Naive B cell (primary cell): ENCODE results near the gene DDX17. TPM values are rescaled to one million over a fixed set of nuclear protein-coding genes. Genes with fewer than 3 reads are reported as not detected.
A peak's percentile ranks its signal among the peaks of the same experiment; 100 is the strongest.

Source experiments
- ATAC-seq, 2 donors: fragments of 150-1000 bp; cut with Tn5 transposase; 2 replicates each; pipeline ENCODE4 v1.10.0; 2021; ENCODE audit warnings: low read depth in 2 of 2, mild to moderate bottlenecking in 2 of 2, moderate library complexity in 2 of 2
- DNase-seq: peaks from one replicate; pipeline ENCODE4 v3.0.0; 2022
- H3K27ac Mint-ChIP-seq, 6 donors: one replicate each; pipeline ENCODE4 v1.8.0; 2020 to 2022; ENCODE audit warnings: mild to moderate bottlenecking in 6 of 6, mixed read lengths in 6 of 6, moderate library complexity in 5 of 6, inconsistent platforms in 2 of 6
- H3K27me3 Mint-ChIP-seq, 3 donors: one replicate each; pipeline ENCODE4 v1.8.0; 2021 to 2022; ENCODE audit warnings: mixed read lengths in 3 of 3, mild to moderate bottlenecking in 1 of 3
- H3K36me3 Mint-ChIP-seq, 2 donors: one replicate each; pipeline ENCODE4 v1.8.0; 2020 to 2022; ENCODE audit warnings: mixed read lengths in 2 of 2, inconsistent platforms in 1 of 2, mild to moderate bottlenecking in 1 of 2
- H3K4me1 Mint-ChIP-seq, 3 donors: one replicate each; pipeline ENCODE4 v1.8.0; 2020 to 2022; ENCODE audit warnings: mixed read lengths in 3 of 3, inconsistent platforms in 1 of 3, mild to moderate bottlenecking in 1 of 3, moderate library complexity in 1 of 3
- H3K4me3 Mint-ChIP-seq, 8 donors: one replicate each; pipeline ENCODE4 v1.8.0; 2020 to 2022; ENCODE audit warnings: mild to moderate bottlenecking in 8 of 8, mixed read lengths in 8 of 8, moderate library complexity in 8 of 8, inconsistent platforms in 2 of 8
- H3K9me3 Mint-ChIP-seq, 7 donors: one replicate each; pipeline ENCODE4 v1.8.0; 2020 to 2022; ENCODE audit warnings: mixed read lengths in 7 of 7, mild to moderate bottlenecking in 5 of 7, inconsistent platforms in 2 of 7, moderate library complexity in 1 of 7
- polyA plus RNA-seq, 6 donors: library from polyadenylated mRNA; unstranded; fragments of 300-500 nt; fragmentation: Illumina TruSeq; gene quantifications; one replicate each; pipeline ENCODE4 v1.2.3, GENCODE V29; 2021; ENCODE audit warnings: low read depth in 6 of 6

DDX17 gene
- polyA plus RNA-seq, 6 donors from 2014 or later, result 10.3 to 68.0 (median 42.2) TPM

DNA sequence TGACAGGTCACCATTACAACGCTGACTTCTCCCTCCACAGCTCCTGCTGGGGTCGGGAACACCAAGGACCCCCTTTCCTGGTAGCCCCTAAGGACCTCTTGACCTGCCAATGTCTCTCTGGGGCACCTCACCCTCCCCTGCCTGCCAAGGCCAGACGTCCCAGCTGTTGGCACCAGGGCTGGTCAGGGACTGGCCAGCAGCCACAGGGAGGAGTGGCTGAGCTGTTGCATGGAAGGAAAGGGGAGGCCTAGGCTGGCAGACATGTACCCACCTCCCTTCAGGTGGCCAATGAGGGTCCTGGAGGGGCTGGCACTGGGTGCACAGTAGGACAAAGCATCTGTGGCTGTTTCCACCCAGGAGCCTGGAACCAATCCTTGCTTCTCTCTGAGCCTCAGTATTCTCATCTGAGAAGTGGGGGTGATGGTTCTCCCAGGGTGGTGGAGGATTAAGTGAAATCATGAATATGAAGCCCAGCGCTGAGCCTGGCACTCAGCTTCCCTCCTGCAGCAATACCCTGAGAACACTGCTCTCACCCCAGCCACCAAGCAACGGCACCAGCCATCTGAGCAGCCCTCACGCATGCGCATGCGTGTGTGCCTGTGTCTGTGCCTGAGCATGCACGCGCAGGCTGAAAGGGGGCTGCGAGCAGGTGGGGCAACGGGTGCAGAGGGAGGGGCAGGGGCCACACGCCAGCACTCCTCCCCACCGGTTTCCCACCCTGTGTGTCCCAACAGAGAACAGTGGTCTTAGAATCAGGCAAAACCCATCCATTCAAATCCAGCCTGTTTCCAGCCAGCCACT is 57.0 kb downstream of the DDX17 start:
- peaks cover 37 to 91% (median 59%) of the 10 kb centered on the region in 3 donors for H3K27me3 Mint-ChIP-seq
- peaks cover 0 to 6% of the 10 kb centered on the region in 2 donors for H3K36me3 Mint-ChIP-seq
- no peak overlapping the region for H3K4me3 Mint-ChIP-seq
- ATAC-seq (no peak), DNase-seq (no peak)
- H3K27ac Mint-ChIP-seq, result no peak overlapping the region
- peaks cover 0 to 2% (median 0%) of the 10 kb centered on the region in 7 donors for H3K9me3 Mint-ChIP-seq
- peaks cover 4% of the 10 kb centered on the region in 3 donors for H3K4me1 Mint-ChIP-seq

DNA sequence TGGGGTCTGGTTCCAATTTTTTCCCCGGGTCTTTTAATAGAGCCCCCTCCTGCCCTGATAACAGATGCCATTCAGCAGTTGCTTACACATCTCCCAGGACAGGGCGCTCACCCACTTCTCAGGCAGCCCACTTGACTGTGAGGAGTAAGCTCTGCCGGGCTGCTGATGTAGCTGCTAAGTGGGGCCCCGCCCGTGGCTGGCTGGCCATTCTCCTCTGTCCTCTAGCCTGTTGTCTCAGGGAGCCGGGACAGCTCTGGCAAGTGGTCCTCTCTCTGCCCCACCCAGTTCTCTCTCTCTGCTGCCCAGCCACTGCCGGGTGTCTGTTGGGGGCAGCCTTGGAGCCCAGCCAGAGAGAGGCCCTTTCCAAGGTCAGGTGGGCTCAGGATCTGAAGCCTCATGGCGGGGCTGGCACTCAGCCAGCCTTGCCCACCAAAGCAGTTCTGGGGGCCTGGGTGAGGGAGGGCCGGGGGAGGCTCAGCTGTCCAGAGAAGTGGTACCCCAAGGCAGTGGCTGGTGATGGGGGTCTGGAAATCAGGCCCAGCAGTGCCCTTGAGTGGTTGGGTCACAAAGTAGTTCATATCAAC is 60.0 kb downstream of the DDX17 start:
- H3K4me3 Mint-ChIP-seq, result no peak overlapping the region
- DNase-seq (no peak), ATAC-seq (no peak)
- H3K4me1 Mint-ChIP-seq, result peaks cover 0 to 5% (median 0%) of the 10 kb centered on the region in 3 donors
- H3K27me3 Mint-ChIP-seq, result peaks cover 28 to 77% (median 42%) of the 10 kb centered on the region in 3 donors
- no peaks in the 10 kb centered on the region for H3K36me3 Mint-ChIP-seq
- H3K27ac Mint-ChIP-seq, result no peak overlapping the region
- peaks cover 0 to 2% (median 0%) of the 10 kb centered on the region in 7 donors for H3K9me3 Mint-ChIP-seq

DNA sequence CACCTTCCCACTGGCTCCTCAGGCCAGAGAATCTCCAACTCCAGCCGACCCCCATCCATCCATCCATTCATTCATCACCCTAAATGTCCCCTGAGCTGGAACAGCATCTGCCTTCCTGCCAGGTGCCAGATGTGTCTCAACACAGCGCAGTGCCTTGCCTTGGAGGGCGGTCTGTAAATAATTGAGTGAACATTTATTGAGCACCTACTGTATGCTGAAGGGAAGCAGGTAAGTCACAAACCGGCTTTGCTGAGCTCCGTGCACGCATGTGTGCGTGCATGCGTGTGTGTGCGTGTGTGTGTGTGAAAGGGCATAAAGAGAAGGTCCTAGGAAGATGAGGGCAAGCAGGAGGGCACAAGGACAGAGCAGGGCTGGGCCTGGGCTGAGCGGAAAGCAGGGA is 61.3 kb downstream of the DDX17 start:
- Mint-ChIP-seq H3K36me3 (no peaks in the 10 kb centered on the region), H3K27me3 (peaks cover 15 to 72% (median 38%) of the 10 kb centered on the region in 3 donors), H3K4me3 (no peak overlapping the region), H3K9me3 (no peaks in the 10 kb centered on the region), H3K27ac (peak overlapping the region in 2 of 6 donors; percentile 21 to 72), H3K4me1 (peaks cover 0 to 8% (median 0%) of the 10 kb centered on the region in 3 donors)
- no peak for DNase-seq
- no peak for ATAC-seq

DNA sequence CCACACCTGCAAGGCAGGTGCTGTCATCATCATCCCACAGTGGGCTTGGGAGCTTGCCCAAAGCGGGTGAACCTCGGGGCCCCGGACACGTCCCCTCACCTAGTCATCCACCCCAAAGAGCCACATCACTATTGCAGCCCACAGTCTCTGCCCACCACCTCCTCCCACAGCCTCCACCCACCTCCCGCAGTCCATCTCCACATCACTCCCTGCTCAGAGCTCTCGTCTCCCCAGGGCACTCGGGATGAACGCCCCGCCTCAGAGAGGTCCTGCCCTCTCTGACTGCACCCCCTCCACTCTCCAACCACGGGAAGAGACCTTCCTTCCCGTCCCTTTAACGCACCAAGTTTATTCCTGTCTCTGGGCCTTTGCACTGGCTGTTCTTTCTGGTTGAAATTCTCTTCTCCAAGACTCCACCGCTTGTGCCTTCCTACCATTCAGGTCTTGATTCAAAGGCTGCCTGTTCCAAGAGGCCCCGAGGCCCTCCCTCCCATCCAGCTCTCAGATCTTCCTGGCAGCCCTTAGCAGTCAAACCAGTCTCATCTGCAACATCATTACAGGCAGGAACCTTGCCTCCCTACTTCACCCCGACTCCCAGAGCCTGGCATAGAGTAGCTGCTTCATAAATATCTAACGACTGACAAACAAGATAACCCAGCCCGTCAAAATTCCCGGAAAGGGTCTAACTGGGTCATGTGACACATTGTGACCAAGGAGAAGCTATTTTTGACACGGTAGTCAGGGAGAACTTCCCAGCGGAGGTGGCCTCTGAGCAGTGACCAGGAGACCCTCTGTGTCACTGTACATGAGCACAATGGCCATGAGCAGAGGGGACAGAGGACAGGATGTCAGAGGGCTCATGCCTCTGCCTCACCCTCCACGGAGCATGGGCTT is 62.2 kb downstream of the DDX17 start:
- Mint-ChIP-seq H3K4me1 (peaks cover 0 to 8% (median 0%) of the 10 kb centered on the region in 3 donors), H3K9me3 (no peaks in the 10 kb centered on the region), H3K36me3 (no peaks in the 10 kb centered on the region), H3K4me3 (no peak overlapping the region), H3K27me3 (peaks cover 13 to 66% (median 36%) of the 10 kb centered on the region in 3 donors), H3K27ac (no peak overlapping the region)
- no peak for DNase-seq
- no peak for ATAC-seq

DNA sequence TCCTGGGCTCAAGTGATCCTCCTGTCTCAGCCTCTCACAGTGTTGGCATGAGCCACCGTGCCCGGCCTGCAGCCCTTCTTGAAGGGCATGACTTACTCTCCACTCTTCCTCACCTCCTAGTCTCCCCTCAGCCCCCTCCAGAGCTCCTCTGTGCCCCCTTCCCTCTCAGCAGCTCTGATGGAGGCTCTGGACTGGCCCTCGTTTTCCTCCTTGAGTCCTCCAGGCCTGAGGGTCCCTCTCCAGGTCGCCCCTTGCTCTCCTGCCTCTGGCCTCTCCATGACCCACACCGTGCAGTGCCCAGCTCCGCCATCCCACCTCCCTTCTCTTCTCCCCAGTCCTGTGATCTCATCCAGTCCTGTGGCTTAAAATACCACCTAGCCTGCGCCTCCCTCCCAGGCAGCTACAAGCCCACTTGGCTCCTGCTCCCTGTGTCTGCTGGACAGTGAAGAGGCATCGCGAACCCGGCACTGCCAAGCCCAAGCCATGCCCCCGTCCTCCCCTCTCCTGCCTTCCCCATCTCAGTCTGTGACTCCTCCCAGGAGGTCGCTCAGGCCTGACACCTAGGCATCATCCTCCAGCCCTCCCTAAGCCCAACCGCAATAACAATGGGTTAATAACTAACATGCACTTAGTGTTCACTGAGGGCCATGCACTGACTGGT is 63.0 kb downstream of the DDX17 start:
- Mint-ChIP-seq H3K27me3 (peaks cover 13 to 62% (median 36%) of the 10 kb centered on the region in 3 donors), H3K27ac (no peak overlapping the region), H3K36me3 (no peaks in the 10 kb centered on the region), H3K4me3 (peak overlapping the region in 2 of 8 donors; percentile 60 to 62), H3K4me1 (peaks cover 0 to 8% (median 0%) of the 10 kb centered on the region in 3 donors), H3K9me3 (no peaks in the 10 kb centered on the region)
- ATAC-seq (no peak), DNase-seq (no peak)

DNA sequence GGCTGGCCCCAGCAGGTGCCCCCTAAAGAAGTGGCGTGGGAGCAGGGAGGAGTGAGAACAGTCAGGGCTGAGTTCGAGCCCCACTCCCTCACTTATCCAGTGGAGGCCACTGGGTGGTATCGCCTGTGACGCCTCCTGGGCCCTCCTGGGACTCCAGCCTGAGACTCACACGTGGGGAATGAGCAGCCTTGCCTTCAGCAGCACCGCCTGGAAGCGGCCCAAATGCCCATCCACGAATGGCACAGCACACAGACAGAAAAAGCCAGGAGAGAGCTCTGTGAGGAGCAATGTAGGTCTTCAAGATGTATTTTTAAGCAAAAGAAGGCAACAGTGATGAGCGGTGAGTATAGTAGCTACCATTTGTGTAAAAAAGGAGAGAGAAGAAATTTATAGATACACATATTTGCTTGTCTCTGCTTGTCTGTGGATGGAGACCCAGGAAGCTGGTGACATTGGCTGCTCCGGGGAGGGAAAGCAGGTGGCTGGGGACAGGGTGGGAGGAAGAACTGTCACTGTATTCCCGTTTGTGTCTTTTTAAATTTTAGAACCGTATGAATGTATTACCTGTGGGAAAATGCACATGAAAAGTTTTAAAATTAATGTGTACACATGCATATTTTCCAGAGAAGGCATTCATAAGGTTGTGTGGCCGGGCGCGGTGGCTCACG is 64.4 kb downstream of the DDX17 start:
- DNase-seq (no peak), ATAC-seq (no peak)
- Mint-ChIP-seq H3K4me1 (peaks cover 0 to 8% (median 0%) of the 10 kb centered on the region in 3 donors), H3K4me3 (no peak overlapping the region), H3K27ac (no peak overlapping the region), H3K27me3 (peaks cover 13 to 57% (median 36%) of the 10 kb centered on the region in 3 donors), H3K9me3 (no peaks in the 10 kb centered on the region), H3K36me3 (no peaks in the 10 kb centered on the region)

DNA sequence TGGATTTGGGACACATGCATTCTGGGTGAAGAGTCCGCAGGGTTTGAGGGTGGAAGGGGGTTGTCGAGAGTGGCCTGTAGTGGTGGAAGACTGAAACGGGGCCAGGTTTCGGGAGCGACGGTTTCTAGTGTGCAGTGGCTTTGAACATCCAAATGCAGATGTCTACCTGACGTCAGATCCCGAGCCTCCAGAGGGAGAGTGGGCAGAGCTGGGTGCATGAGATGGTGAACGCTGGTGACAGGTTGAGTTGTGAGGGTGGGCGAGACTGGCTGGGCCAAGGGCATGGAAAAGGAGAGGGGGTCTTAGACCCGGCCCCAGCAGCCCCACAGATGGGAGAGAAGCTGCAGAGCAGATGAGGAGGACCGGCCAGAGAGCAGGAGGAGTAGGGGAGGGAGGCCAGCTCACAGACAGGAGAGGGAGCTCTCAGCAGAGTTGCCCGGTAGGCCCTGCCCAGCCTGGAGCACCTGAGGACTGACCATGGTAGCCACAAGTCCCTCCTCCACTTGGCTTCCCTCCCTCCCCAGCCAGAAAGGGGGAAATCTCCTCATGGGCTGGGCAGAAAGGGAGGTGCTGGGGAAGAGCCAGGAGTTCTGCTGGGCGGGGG is 65.3 kb downstream of the DDX17 start:
- DNase-seq, result no peak
- Mint-ChIP-seq H3K4me3 (no peak overlapping the region), H3K36me3 (no peaks in the 10 kb centered on the region), H3K27me3 (peaks cover 13 to 53% (median 36%) of the 10 kb centered on the region in 3 donors), H3K27ac (no peak overlapping the region), H3K9me3 (no peaks in the 10 kb centered on the region), H3K4me1 (peaks cover 0 to 8% (median 0%) of the 10 kb centered on the region in 3 donors)
- ATAC-seq, result no peak

DNA sequence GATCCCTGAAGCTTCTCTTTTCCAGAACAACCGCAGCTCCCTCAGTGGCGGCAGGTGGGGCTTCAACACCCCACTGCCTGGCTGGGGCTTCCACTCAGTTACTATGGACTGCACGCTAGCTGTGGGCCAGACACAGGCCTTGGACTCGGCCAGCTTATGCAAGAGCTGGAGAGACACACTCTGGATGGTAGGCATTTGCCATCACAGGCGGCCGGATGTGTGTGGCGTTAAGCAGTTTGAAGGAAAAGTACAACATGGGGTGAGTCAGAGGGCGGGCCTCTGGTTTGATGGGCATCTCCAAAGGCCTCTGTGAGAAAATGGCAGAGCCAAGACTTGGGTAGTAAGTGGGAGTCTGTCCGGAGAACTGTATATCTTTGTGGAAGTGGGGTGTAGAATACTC is 68.7 kb downstream of the DDX17 start:
- ATAC-seq, result no peak
- Mint-ChIP-seq H3K4me1 (peaks cover 0 to 4% (median 0%) of the 10 kb centered on the region in 3 donors), H3K27ac (no peak overlapping the region), H3K36me3 (no peaks in the 10 kb centered on the region), H3K4me3 (no peak overlapping the region), H3K27me3 (peaks cover 0 to 41% (median 20%) of the 10 kb centered on the region in 3 donors), H3K9me3 (no peaks in the 10 kb centered on the region)
- no peak for DNase-seq

DNA sequence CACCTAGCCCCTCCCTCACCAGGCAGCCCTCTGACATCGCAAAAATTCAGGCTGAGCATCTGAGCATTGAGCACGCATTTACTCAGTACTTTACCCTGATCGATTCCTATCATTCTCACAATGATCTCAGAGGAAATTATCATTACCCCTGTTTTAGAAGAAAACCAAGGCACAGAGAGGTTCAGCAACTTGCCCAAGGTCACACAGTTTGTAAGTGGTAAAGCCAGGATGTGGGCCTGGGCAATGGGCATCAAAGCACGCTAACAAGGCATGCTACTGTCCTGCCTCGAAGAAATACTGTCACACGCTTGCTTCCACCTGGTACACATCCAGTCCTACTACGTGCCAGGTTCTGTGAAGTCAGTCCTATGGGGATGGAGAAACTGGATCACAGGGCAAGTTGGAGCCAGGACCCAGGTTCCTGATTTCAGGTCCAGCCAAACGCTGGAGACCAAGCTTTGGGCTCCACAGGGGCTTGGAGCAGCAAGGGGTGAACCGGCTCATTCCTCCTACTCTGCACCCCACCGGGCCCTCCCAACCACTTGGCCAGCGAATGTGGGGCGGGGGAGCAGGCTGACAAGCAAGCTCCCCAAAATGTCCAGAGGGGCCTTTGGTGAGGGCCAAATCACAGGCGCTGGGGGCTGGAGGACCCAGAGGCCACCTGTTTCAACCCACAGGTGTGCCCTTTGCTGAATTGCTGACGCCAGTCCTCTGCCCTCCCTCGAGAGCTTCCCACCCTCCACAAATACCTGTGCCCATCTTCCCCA is 69.3 kb downstream of the DDX17 start:
- Mint-ChIP-seq H3K36me3 (no peaks in the 10 kb centered on the region), H3K4me1 (peaks cover 0 to 4% (median 0%) of the 10 kb centered on the region in 3 donors), H3K9me3 (no peaks in the 10 kb centered on the region), H3K27ac (no peak overlapping the region), H3K27me3 (peaks cover 0 to 41% (median 20%) of the 10 kb centered on the region in 3 donors), H3K4me3 (no peak overlapping the region)
- ATAC-seq (no peak), DNase-seq (no peak)

DNA sequence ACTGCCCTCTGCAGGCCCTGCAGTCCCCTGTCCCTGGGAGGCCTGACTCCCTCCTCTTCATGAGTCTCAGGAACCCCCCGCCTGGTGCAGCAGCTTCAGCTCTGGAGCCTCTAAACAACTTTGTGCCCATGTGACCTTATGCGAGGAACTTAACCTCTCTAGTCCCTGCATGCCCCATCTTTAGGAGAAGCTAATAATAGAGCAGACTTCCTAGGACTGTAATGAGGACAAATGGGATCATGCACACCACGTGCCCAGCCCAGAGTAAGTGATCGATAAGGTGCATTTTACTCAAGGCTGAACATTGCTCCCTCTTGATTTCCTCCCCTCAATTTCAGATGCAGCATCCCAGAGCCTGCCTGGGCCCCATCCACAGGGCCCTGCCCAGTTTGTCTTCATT is 70.1 kb downstream of the DDX17 start:
- peaks cover 0 to 4% (median 0%) of the 10 kb centered on the region in 3 donors for H3K4me1 Mint-ChIP-seq
- no peak overlapping the region for H3K27ac Mint-ChIP-seq
- no peaks in the 10 kb centered on the region for H3K36me3 Mint-ChIP-seq
- H3K9me3 Mint-ChIP-seq, result no peaks in the 10 kb centered on the region
- DNase-seq, result no peak
- no peak overlapping the region for H3K4me3 Mint-ChIP-seq
- ATAC-seq, result no peak
- H3K27me3 Mint-ChIP-seq, result peaks cover 0 to 36% (median 18%) of the 10 kb centered on the region in 3 donors

DNA sequence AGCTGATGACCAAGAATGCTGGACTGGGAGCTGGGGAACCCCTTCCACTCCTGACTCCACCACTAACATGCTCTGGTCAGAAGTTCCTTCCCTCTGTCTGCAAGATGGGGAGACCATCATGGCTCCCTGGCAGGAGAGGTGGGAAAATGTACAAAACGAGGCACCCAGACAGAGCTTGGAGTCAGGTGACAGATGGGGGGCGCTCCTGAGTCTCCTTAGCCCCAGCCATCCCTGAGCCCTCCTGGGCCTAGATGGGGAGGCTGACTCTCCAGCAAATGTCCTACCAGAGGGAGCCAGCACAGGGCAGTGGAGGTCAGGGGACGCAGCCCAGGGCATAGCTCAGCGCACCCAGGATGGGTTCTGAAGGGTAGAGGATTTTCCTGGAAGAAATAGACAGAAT is 71.1 kb downstream of the DDX17 start:
- Mint-ChIP-seq H3K9me3 (no peaks in the 10 kb centered on the region), H3K27ac (peak overlapping the region in 1 of 6 donors; percentile 77), H3K4me3 (no peak overlapping the region), H3K4me1 (no peaks in the 10 kb centered on the region), H3K36me3 (no peaks in the 10 kb centered on the region), H3K27me3 (peaks cover 0 to 28% (median 10%) of the 10 kb centered on the region in 3 donors)
- ATAC-seq (no peak), DNase-seq (no peak)

DNA sequence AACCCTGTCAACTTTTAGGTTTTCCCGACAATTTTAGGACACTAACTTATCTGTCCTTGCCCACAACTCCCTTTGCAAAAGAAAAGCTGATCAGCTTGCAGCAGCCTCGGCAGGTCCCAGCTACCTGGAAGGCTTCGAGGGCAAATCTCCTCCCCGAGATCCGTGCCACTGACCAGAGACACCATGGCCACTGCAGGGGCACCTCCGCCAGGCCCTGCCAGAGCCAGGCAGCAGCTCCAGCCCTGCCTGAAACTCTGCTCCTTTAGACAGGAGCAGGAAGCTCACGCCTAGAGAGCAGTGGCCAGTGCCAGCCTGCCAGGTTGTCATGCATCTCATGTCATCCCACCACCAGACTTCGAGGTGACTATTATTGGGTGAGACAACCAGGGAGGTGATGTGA is 72.2 kb downstream of the DDX17 start:
- Mint-ChIP-seq H3K4me3 (peak overlapping the region in 1 of 8 donors; percentile 47), H3K27me3 (peaks cover 0 to 25% (median 10%) of the 10 kb centered on the region in 3 donors), H3K9me3 (no peaks in the 10 kb centered on the region), H3K36me3 (no peaks in the 10 kb centered on the region), H3K27ac (no peak overlapping the region), H3K4me1 (no peaks in the 10 kb centered on the region)
- ATAC-seq (no peak), DNase-seq (no peak)
